Measurements from ENCODE around the gene CRYBG3. TPM values are rescaled to one million over a fixed set of nuclear protein-coding genes. Genes with fewer than 3 reads are reported as not detected.

Gene CRYBG3
- total RNA-seq, 2 experiments from 2014 or later: 5.1 to 5.2 TPM

DNA sequence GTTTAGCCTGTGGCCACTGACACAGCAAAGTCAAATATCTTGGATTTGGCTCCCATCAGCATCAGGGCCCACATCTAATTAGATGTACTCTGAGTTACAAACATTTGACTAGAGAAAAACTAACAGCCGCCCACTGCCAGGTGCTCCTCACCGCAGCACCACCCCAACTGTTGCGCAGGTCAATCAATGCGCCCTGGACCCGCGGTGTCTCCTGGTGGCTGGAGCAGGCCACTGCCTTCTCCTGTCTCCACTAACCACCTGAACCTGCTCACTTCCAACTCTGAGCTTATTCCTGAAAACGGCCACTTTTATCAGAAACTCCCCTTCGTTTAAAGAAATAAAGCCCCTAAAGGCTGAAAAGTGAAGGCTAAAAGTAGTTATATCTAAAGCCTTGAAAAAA is 146.2 kb downstream of the CRYBG3 start:
- POLR2A ChIA-PET: no interaction called here

DNA sequence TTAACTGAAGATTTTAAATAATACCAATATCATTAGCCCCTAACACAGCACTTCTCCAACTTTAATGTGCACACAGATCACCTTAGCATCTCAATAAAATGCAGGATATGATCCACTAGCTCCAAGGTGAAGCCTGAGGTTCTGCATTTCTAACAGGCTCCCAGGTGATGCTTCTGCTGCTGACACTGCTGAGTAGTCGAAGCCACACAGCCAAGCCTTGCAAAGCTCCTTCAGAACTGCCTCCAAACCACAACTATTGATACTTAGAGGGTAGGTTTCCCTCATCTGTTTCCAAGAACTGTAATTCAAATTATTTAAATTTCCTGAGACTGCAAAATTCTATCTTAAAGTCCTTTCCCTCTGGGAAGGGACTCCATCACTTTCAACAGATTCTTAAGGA is 146.6 kb downstream of the CRYBG3 start:
- CTCF ChIA-PET: no interaction called here
- POLR2A ChIA-PET: no interaction called here

More for the DNA sequence above, 146.2 kb downstream of the CRYBG3 start:
- CTCF ChIA-PET: no interaction called here

DNA sequence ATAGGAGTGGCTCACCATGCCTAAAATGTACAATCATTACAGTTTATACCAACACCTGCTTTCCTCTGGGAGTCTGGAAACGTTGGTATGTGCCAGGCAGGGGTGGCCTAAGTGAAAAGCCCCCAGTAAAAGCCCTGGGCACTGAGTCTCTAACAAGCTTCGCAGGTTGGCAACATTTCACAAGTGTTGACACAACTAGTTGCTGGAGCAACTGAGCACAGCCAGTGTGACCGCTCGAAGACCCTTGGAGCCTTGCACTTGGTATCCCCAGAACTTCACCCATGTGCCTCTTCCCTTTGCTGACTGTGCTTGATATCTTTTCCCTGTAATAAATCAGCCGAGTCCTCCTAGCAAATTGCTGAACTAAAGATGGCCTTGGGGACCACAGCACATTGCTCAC is 147.7 kb downstream of the CRYBG3 start:
- ChIA-PET CTCF (no interaction called here), POLR2A (no interaction called here)

DNA sequence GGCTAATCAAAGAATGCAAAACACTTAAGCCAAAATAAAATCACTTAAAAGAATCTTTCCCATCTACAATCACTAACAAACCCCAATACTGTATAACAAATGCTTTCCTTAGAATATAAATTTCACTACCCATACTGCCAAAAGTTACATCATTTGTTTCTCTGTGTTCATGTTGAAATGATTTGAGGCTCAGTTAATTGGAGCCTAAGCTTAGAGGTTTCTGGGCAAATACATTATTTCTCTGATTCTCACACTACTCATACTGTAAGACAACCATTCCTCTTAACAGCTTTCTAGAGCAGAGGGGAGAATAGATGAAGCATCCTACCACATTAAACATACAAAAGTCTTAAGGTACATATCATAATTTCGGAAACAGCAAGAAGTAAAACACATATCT is 148.3 kb downstream of the CRYBG3 start:
- ChIA-PET POLR2A (no interaction called here), CTCF (no interaction called here)

DNA sequence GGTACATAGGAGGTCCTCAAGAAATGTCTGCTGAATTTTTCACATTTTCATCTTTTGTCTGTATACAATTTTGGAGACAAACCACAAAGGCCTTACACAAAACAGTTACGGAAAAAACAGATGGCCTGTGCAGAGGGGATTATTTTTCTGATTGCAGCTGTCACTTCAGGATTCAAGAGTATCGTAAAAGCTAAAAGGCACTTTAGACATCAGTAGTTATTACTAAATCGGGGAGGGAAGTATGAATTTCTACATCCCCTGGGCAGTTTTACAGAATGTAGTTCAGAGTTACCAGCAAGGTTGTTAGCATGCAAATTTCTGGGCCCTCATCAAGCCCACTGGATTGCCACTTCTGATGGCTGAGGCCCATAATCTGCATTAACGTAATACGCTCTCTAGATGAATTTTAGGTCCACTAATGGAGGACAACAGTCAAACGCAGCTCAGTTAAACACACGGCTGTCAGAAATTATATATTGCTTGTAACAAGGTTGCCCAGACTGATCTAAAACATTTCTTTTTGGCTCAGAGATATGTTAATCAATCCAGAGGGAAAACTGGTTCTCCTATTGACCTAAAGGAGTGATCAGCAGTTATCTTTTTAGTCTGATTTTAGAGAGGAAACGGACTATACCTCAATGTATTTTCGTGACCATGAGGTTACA is 149.3 kb downstream of the CRYBG3 start:
- ChIA-PET POLR2A (interaction anchor here (0.6 kb wide), 1 partner anchor 12 kb away, joined by 5 read pairs; no protein-coding TSS in a partner anchor), CTCF (interaction anchor here (1.2 kb wide), 1 partner anchor 59 kb away, joined by 3 read pairs; no protein-coding TSS in a partner anchor)

DNA sequence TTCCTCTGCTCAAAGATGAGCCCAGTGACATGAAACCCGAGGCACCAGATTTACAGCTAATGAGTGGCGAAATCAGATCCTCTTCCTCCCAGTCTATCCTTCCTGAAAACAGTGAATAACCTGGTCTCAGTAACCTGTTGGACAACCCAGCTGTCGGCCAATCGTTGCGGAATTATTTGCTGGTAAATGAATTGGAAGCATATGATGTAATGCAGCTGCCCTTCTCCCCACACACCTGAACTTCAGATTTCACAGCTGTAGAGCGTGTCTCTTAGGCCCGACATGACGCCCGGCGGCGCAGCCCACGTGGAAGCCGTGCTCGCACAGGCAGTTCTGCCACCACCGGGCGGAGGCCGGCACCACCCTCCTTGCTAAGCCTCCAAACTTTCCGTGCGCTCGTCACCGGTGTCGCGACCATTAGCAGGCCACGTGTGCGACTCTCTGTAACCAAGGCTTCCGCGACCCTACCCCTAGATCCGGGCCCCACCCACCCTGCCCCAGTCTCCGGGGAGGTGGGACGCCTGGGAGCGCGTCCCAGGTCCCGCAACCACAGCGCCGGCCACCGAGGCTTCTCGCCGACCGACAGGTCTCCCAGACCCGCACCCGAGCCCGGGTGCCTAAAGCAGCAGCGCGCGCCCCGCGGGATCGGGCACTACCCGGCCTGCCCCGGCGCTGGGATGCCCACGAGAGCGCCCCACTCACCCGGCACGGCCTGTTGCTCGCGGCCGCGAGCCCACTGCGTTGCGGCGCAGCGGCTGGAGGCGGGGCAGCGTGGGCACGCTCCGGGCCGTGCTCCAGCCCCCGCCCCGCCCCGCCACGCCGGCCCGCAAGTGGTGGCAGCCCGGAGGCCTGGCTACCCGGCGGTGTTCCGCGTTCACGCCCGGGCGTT is 150.1 kb downstream of the CRYBG3 start, which contains the start of gene RIOX2:
Gene RIOX2, minus strand, starts transcription at position 753 of the 889 bp plus-strand sequence. CDS start 4,838 bp downstream, outside the sequence.
- ChIA-PET CTCF (interaction anchor here (1.2 kb wide), 1 partner anchor 60 kb away, joined by 3 read pairs; no protein-coding TSS in a partner anchor), POLR2A (interaction anchor here (0.6 kb wide), 1 partner anchor 13 kb away, joined by 5 read pairs; no protein-coding TSS in a partner anchor)

DNA sequence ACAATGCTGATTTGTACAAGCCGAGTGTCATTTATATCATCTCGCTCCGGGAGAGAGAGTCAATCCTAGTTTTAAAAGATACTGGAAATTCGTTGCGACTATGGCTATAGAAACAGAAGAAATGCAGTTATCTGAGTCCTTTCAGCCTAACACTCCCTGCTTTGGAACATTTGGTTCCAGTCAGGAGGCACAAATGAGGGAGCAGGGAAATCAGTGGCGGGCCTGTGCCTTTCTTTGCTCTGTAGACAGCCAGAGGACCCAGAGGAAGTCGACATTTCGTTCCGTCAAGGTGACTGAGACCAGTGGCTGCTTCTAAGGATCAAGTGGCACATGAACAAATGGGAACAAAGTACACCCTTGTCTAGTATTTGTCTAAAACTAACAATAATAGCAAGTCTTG is 151.2 kb downstream of the CRYBG3 start:
- POLR2A ChIA-PET: no interaction called here
- CTCF ChIA-PET: no interaction called here

DNA sequence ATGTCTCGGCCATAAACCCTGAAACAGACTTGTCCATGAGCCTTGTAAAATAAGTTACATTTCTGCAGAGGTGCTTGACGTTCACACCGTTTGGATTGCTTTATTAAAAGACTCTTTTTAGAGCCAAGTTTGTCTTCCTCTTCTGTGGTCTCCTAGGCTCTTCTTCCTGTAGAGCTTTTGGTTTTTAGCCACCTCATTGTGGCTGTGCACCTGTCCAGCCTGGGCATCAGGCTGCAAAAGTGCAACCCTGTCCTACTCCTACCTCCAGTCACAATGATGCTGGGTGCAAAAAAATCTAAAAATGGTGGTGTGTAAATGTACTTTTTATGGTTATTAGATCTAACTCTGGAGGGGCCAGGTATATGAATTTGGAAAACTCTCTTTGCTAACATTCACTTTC is 153.2 kb downstream of the CRYBG3 start:
- POLR2A ChIA-PET: no interaction called here
- CTCF ChIA-PET: interaction anchor here (1.8 kb wide), 1 partner anchor 49 kb away, joined by 4 read pairs; no protein-coding TSS in a partner anchor

DNA sequence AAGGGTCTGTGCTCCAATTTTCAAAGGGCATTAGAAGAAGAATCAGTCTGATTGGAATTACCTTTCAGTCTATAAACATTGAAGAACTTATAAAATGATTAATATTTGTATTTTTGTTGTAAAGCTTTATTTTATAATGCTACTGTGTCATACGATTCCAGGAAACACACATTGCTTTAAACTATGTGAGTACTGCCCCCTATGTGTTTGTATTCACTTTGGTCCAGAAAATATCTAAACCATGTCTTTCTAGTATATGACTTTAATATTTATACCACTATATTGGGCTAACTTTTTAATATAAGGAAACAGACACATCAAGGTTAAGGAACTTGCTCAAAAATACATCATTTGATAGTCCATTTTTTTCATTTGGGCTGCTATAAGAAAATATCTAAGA is 153.7 kb downstream of the CRYBG3 start:
- ChIA-PET CTCF (interaction anchor here (1.8 kb wide), 1 partner anchor 48 kb away, joined by 4 read pairs; no protein-coding TSS in a partner anchor), POLR2A (no interaction called here)

DNA sequence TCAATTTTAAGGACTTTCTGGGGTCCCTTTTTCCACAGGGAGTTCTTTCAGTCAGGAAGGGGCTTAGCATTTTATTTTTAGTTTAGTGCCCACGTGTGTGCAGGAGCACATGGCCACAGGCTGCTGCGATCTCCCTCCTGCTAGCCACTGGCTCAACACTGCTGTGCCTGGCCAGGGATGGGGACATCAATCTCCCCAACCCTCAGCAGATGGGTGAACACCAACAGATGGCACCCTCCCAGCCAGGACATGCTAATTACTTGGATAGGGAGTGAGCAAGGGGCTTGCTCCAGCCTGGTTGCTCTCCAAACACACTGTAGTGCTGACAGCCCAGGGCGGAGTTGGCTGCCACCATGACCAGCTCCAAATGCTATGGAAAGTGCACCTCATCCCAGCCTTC is 157.8 kb downstream of the CRYBG3 start:
- CTCF ChIA-PET: interaction anchor here (0.6 kb wide), 1 partner anchor 185 kb away, joined by 3 read pairs; no protein-coding TSS in a partner anchor
- POLR2A ChIA-PET: no interaction called here

DNA sequence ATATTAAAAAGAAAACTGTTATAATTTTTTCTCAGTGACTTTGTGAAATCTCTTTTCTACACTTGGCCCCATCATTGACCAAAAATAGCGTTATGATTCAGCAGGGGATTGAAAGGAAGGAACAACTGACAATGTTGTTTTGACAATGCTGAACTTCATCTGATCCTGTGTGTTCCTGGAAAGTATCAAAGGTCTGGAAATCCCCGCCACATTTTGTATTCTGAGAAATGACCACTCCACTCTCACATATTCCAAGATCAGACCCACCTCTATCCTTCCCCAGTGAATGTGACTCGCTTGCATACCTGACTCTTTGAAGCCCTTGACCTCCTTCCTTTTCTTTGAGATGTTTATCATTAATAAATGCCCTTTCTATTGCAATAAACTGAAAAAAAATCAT is 160.1 kb downstream of the CRYBG3 start:
- ChIA-PET POLR2A (no interaction called here), CTCF (interaction anchor here (0.8 kb wide), 1 partner anchor 56 kb away, joined by 3 read pairs; no protein-coding TSS in a partner anchor)

DNA sequence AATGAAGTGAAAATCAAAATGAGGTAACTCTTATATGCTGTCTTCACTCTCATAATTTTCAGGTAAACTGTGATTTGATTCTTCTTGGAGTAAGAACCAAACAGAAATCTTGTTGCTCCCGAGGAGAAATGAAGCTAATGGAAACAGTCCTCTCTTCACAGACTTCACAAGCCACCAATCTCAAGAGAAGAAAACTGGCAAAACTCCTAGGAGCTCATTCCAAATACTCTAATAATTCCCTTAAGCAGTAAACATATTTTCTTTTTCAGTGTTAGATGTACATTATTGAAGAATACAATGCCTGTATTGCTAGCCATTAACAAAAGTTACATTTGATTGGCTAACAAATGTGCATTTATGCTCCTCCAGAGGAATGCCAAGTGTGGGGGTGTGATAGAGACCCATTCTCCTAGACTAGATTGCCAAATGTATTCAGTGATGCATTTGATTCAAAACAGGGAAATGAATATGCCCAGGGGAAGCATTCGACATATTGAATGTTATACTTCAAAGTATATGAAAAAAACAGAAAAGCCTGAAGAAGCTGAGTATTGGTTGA is 162.2 kb downstream of the CRYBG3 start:
- POLR2A ChIA-PET: no interaction called here

DNA sequence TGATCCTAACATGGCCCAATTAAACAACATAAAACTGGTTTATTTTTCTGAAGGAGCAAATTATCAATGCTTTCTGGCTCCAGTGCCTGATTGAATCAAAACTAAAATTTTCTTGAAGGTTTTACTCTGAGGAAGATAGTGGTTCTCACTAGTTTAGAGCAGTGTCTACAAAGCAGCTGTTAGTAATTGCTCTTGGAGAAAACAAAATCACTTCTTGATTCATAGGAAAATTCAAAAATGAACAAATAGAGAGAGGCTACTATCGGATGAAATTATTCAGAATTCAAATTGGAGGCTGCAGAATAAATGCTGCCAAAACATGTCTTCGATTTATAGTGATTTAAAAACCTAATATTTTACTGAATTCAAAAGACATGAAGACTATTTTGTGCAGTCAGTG is 165.5 kb downstream of the CRYBG3 start:
- ChIA-PET POLR2A (no interaction called here), CTCF (no interaction called here)

More for the DNA sequence above, 162.2 kb downstream of the CRYBG3 start:
- CTCF ChIA-PET: no interaction called here

DNA sequence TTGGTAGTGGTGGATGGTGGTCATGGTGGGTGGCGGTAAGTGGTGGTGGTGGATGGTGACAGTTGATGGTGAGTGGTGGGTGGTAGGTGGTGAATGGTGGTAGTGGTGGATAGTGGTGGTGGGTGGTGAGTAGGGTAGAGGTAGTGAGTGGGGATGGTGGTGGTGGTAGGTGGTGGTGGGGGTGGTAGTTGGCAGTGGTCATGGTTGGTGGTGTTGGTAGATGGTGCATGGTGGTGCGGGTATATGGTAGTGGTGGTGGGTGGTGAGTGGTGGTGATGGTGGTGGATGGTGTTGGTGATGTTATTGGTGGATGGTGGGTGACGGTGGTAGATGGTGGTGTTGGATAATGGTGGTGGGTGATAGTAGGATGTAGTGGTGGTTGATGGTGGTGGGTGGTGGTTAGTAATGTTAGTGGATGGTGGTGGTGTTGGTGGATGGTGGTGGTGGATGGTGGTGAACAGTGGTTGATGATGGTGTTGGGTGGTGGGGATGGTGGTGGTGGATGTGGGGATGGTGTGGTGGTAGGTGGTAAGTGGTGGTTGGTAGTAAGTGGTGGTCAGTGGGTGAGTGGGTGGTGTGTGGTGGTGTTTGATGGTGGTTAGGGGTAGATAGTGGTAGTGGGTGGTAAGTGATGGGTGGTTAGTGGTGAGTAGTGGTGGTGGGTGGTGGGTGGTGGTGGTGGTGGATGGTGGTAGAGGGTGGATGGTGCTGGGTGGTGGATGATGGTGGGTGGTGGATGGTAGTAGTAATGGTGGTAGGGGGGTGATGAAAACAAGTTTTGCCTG is 167.2 kb downstream of the CRYBG3 start:
- ChIA-PET POLR2A (no interaction called here), CTCF (no interaction called here)

DNA sequence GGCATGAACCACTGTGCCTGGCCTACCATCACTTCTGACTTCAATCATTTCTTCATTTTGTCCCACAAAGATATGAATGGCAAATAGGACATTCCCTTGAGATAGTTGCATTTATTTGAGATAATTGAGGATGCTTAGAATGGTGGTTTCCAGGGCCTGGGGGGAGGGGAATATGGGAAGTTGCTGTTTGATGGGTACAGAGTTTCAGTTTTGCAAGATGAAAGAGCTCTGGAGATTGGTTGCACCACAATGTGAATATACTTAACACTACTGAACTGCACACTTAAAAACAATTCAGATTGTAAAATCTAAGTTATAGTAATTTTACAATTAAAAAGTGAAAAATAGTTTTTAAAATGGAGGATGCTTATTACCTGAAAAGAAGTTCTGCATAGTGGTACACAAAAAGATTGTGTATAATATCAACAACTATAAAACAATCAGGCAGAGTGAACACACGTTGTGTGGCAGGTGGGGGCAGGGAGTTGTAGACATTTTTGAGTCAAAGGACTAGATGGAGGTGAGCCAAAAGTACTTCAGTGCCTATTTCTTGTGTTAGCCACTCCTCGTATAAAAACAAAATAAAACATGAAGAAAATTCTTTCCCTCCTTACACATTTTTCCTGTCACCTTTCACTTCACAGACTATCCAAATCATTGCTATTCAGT is 168.9 kb downstream of the CRYBG3 start:
- ChIA-PET CTCF (no interaction called here), POLR2A (no interaction called here)

DNA sequence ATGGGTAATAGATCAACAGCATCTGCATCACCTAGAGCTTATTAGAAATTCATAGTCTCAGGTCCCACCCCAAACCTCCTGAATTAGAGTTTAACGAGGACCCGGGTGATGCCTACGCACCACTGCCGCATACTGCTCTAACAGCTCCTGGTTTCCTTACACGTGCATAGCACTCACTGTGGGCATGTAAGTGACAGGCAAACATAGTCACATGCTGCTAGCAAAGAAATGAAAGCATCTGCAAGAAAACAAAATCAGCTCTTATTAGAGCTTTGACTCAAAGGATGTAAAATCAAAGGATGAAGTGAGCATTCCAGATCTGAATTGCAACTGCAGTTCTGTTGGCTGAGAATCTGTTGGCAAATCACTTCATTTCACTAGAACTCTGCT is 169.5 kb downstream of the CRYBG3 start:
- POLR2A ChIA-PET: no interaction called here
- CTCF ChIA-PET: no interaction called here

DNA sequence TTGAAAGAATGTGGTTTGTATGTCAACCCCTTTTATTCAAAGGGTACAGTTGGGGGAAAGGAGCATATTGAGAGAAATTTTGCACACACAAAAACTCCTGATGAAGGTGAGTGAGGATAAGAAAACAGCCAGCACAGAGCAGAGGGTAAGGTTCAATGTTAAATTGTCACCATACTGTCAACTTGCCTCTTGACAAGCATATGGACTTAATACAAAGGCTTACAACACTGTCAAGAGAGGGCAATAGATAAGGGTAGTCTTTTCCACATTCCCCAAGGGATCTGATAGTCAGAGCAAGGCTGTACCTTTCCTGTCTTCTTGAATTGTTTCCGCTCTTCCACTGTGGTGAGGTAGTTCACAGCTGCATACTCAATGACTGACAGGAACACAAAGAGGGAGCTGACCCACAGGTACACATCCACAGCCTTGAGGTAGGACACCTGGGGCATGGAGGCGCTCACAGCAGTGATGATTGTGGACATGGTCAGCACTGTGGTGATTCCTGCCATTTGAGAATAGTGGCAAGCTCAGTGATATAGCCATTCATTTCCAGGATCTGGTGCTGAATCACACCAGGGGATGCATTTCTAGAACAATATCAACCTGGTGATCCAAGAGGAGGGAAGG is 170.8 kb downstream of the CRYBG3 start:
- ChIA-PET CTCF (no interaction called here), POLR2A (no interaction called here)

DNA sequence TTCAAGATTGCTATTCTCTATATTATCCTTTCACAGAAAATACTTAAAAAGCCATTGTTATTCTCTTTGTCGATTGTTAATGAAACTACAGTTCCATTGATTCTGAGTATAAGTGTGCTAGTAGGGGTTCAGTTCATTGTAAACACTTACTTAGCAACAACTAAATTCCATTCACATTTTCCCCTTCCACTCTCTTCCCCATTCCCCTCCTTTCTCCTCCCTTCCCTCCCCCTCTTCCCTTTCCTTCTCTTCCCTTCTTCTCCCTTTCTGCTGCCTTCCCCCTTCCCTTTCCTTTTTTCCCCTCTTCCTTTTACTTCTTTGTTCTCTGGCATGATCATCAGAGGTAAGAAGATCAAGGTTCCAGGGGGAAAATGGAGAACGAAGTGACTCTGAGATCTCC is 171.7 kb downstream of the CRYBG3 start:
- POLR2A ChIA-PET: no interaction called here
- CTCF ChIA-PET: no interaction called here

Measured in activated CD8-positive, alpha-beta memory T cell treated with anti-CD3 and anti-CD28 coated beads for 36 hours (primary cell).